Endodermal cell (in vitro differentiated cells): ENCODE results near the gene PHLDA1. TPM values are rescaled to one million over a fixed set of nuclear protein-coding genes. Genes with fewer than 3 reads are reported as not detected.

ENCODE experiments used
- DNase-seq: peaks from one replicate; pipeline ENCODE4 v3.0.0-alpha.2; 2017
- H3K27ac ChIP-seq: 2 replicates; pipeline ENCODE4 v1.5.1; 2013; ENCODE audit warnings: mild to moderate bottlenecking, low read depth, low read length, moderate library complexity
- H3K27me3 ChIP-seq: 2 replicates; pipeline ENCODE4 v1.6.1; 2013; ENCODE audit warnings: mild to moderate bottlenecking, low read length, moderate library complexity; ENCODE audit not compliant: insufficient read depth, control insufficient read depth, poor library complexity, severe bottlenecking
- H3K36me3 ChIP-seq: 2 replicates; pipeline ENCODE4 v1.7.0; 2013; ENCODE audit warnings: mild to moderate bottlenecking, low read length, moderate library complexity; ENCODE audit not compliant: control insufficient read depth, insufficient read depth
- H3K4me1 ChIP-seq: one replicate; pipeline ENCODE4 v1.7.0; 2013; ENCODE audit warnings: low read length; ENCODE audit not compliant: control insufficient read depth, insufficient read depth
- H3K4me3 ChIP-seq: 2 replicates; pipeline ENCODE4 v1.5.1; 2013; ENCODE audit warnings: mild to moderate bottlenecking, low read length, moderate library complexity
- H3K9ac ChIP-seq: 2 replicates; pipeline ENCODE4 v1.6.1; 2013; ENCODE audit warnings: mild to moderate bottlenecking, low read length, moderate library complexity; ENCODE audit not compliant: poor library complexity, severe bottlenecking; ENCODE audit errors: extremely low read depth
- H3K9me3 ChIP-seq: 2 replicates; pipeline ENCODE4 v1.6.1; 2013; ENCODE audit warnings: mild to moderate bottlenecking, low read length, moderate library complexity; ENCODE audit not compliant: control insufficient read depth
- H3K27ac Mint-ChIP-seq: 2 replicates; pipeline ENCODE4 v1.8.0; 2020; ENCODE audit warnings: mixed read lengths
- H3K27me3 Mint-ChIP-seq: 2 replicates; pipeline ENCODE4 v1.8.0; 2021; ENCODE audit warnings: mild to moderate bottlenecking, mixed read lengths; ENCODE audit not compliant: insufficient read depth
- H3K36me3 Mint-ChIP-seq: 2 replicates; pipeline ENCODE4 v1.8.0; 2020; ENCODE audit warnings: low read depth, mixed read lengths
- H3K4me1 Mint-ChIP-seq: 2 replicates; pipeline ENCODE4 v1.8.0; 2020; ENCODE audit warnings: mixed read lengths
- H3K4me3 Mint-ChIP-seq: 2 replicates; pipeline ENCODE4 v1.8.0; 2020; ENCODE audit warnings: mild to moderate bottlenecking, moderate library complexity, mixed read lengths
- H3K9me3 Mint-ChIP-seq: 2 replicates; pipeline ENCODE4 v1.8.0; 2020; ENCODE audit warnings: mild to moderate bottlenecking, mixed read lengths
- WGBS, 2 experiments: methylation state at CpG; one replicate each; pipeline versions ENCODE4 v1.1.5 to v1.1.7; 2013; ENCODE audit warnings: missing lambda C conversion rate in 2 of 2, mixed read lengths in 1 of 2; ENCODE audit not compliant: insufficient coverage in 1 of 2, insufficient read length in 1 of 2; 5-methylcytosine and 5-hydroxymethylcytosine counted together
- total RNA-seq, 2 donors: library from RNA; stranded (reverse); fragmentation: NEBNext Ultra II Directional in 1 of 2; extraction: Animal tissue kit (Norgen Biotek cat#: 25700) in 1 of 2; gene quantifications; 2 replicates in 1 of 2; 3 replicates in 1 of 2; pipeline ENCODE4 v1.2.1, GENCODE V29; 2021
- TF ChIP-seq, protein P1 (sequence below): fragments of 200-600 bp; sonication (generic); conservative IDR thresholded peaks from 2 replicates; pipeline ENCODE4 v1.5.0; 2021; ENCODE audit warnings: antibody characterized with exemption, mild to moderate bottlenecking

Gene PHLDA1
- total RNA-seq, 2 donors from 2014 or later, result 3.7 to 16.2 TPM

DNA sequence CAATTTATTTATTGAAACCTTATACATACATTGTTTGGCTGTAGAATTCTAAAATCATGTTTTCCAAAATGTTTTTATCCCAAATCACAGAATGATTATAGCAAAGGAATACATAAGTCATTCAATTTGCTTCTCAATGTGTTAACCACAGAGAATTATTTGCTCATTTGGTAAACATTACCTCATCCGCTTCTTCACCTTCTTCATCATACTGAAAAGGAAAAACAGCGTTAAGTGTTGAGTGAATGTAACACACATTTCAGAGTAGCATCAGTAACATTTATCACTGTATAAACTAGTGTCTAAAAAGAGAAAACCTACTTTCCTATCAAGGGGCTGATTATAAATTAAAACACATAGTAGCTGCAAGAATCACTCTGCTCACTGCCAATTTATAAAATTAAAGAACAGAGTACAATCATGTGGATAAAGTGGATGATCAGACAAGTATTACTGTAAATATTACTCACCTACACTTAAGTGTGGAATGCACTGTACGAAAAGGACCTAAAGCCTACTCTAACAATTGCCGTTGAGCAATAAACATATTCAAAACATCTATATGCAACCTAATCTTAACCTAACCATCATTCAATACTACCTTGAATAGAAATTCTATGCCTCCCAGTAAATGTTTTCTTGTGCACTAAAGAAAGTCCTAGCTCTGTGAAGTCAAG lies 18.1 kb upstream of the PHLDA1 start:
- Mint-ChIP-seq H3K4me1 (no peaks in the 10 kb centered on the region), H3K4me3 (no peak overlapping the region), H3K27me3 (no peaks in the 10 kb centered on the region), H3K36me3 (peaks cover 69% of the 10 kb centered on the region), H3K9me3 (no peaks in the 10 kb centered on the region), H3K27ac (no peak overlapping the region)
- no peak overlapping the region for H3K27ac ChIP-seq
- 97 to 100% methylated on average over 2 to 4 of the region's 4 CpGs for WGBS, 2 experiments
- no peaks in the 10 kb centered on the region for H3K4me1 ChIP-seq
- no peak overlapping the region for H3K4me3 ChIP-seq
- TF ChIP-seq, protein P1, sequence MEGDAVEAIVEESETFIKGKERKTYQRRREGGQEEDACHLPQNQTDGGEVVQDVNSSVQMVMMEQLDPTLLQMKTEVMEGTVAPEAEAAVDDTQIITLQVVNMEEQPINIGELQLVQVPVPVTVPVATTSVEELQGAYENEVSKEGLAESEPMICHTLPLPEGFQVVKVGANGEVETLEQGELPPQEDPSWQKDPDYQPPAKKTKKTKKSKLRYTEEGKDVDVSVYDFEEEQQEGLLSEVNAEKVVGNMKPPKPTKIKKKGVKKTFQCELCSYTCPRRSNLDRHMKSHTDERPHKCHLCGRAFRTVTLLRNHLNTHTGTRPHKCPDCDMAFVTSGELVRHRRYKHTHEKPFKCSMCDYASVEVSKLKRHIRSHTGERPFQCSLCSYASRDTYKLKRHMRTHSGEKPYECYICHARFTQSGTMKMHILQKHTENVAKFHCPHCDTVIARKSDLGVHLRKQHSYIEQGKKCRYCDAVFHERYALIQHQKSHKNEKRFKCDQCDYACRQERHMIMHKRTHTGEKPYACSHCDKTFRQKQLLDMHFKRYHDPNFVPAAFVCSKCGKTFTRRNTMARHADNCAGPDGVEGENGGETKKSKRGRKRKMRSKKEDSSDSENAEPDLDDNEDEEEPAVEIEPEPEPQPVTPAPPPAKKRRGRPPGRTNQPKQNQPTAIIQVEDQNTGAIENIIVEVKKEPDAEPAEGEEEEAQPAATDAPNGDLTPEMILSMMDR, result no peak
- DNase-seq, result no peak
- H3K9me3 ChIP-seq, result no peaks in the 10 kb centered on the region
- H3K36me3 ChIP-seq, result peaks cover 92% of the 10 kb centered on the region
- H3K27me3 ChIP-seq, result no peaks in the 10 kb centered on the region
- no peak overlapping the region for H3K9ac ChIP-seq

GRCh38 chr12:76047742-76048141 lies 16.2 kb upstream of the PHLDA1 start:
- 93 to 100% methylated on average over 1 of the region's 2 CpGs for whole genome bisulfite sequencing, 2 experiments
- Histone ChIP-seq H3K4me3 (no peak overlapping the region), H3K9ac (no peak overlapping the region), H3K27ac (no peak overlapping the region), H3K36me3 (peaks cover 92% of the 10 kb centered on the region), H3K4me1 (no peaks in the 10 kb centered on the region), H3K9me3 (no peaks in the 10 kb centered on the region), H3K27me3 (no peaks in the 10 kb centered on the region)
- no peaks in the 10 kb centered on the region for H3K4me1 Mint-ChIP-seq
- H3K27ac Mint-ChIP-seq, result no peak overlapping the region
- H3K4me3 Mint-ChIP-seq, result no peak overlapping the region
- H3K36me3 Mint-ChIP-seq, result peaks cover 66% of the 10 kb centered on the region
- no peaks in the 10 kb centered on the region for H3K27me3 Mint-ChIP-seq
- TF ChIP-seq, protein P1, result no peak
- DNase-seq, result no peak
- H3K9me3 Mint-ChIP-seq, result no peaks in the 10 kb centered on the region

GRCh38 chr12:76047060-76047459 lies 15.5 kb upstream of the PHLDA1 start:
- TF ChIP-seq, protein P1, result no peak
- H3K27ac Mint-ChIP-seq, result no peak overlapping the region
- H3K9me3 Mint-ChIP-seq, result no peaks in the 10 kb centered on the region
- H3K36me3 ChIP-seq, result peaks cover 88% of the 10 kb centered on the region
- no peaks in the 10 kb centered on the region for H3K4me1 Mint-ChIP-seq
- WGBS, 2 experiments, result 95 to 100% methylated on average over 1 to 2 of the region's 2 CpGs
- H3K4me3 ChIP-seq, result no peak overlapping the region
- no peaks in the 10 kb centered on the region for H3K4me1 ChIP-seq
- H3K27me3 ChIP-seq, result no peaks in the 10 kb centered on the region
- H3K9me3 ChIP-seq, result no peaks in the 10 kb centered on the region
- no peak overlapping the region for H3K27ac ChIP-seq
- peaks cover 60% of the 10 kb centered on the region for H3K36me3 Mint-ChIP-seq
- no peak overlapping the region for H3K9ac ChIP-seq
- H3K27me3 Mint-ChIP-seq, result no peaks in the 10 kb centered on the region
- no peak for DNase-seq
- H3K4me3 Mint-ChIP-seq, result no peak overlapping the region
